RWPE2 (cell line): Measurements from ENCODE around the gene INO80.

Source experiments
- ATAC-seq: fragments of 200-7000 bp; cut with Tn5 transposase; 3 replicates; pipeline ENCODE4 v1.9.1; 2021; ENCODE audit warnings: low read depth
- DNase-seq: peaks from one replicate; pipeline ENCODE4 v3.0.0-alpha.2; 2020; ENCODE audit warnings: low spot score
- H3K27ac ChIP-seq: fragments of 450-650 bp; 2 replicates; pipeline ENCODE4 v1.5.1; 2017; ENCODE audit warnings: mild to moderate bottlenecking; ENCODE audit not compliant: poor library complexity, severe bottlenecking
- H3K27me3 ChIP-seq: fragments of 250-450 bp; sonication (Bioruptor Pico); 2 replicates; pipeline ENCODE4 v1.5.1; 2021; ENCODE audit warnings: mild to moderate bottlenecking, moderate library complexity; ENCODE audit not compliant: insufficient read depth, poor library complexity, severe bottlenecking
- H3K36me3 ChIP-seq: fragments of 250-450 bp; sonication (Bioruptor Pico); 2 replicates; pipeline ENCODE4 v1.5.1; 2020; ENCODE audit warnings: low read depth, mild to moderate bottlenecking, moderate library complexity
- H3K4me1 ChIP-seq: fragments of 250-450 bp; sonication (Bioruptor Pico); 2 replicates; pipeline ENCODE4 v1.5.1; 2021; ENCODE audit warnings: mild to moderate bottlenecking, moderate library complexity; ENCODE audit not compliant: insufficient read depth, poor library complexity, severe bottlenecking
- H3K4me3 ChIP-seq: fragments of 250-450 bp; sonication (Bioruptor Pico); 2 replicates; pipeline ENCODE4 v1.5.1; 2021; ENCODE audit warnings: mild to moderate bottlenecking, moderate library complexity; ENCODE audit not compliant: severe bottlenecking
- H3K9me3 ChIP-seq: fragments of 250-450 bp; sonication (Bioruptor Pico); 2 replicates; pipeline ENCODE4 v1.5.1; 2021; ENCODE audit warnings: mild to moderate bottlenecking, moderate library complexity; ENCODE audit not compliant: severe bottlenecking
- TF ChIP-seq, protein P1 (sequence below): fragments of 450-650 bp; IDR thresholded peaks from one replicate; pipeline ENCODE4 v1.5.1; 2017; ENCODE audit warnings: mild to moderate bottlenecking, moderate library complexity; ENCODE audit not compliant: poor library complexity, severe bottlenecking

The INO80 gene

GRCh38 chr15:40958146-40958545 lies 157.9 kb downstream of the INO80 start:
- Histone ChIP-seq H3K4me3 (no peak overlapping the region), H3K27me3 (no peaks in the 10 kb centered on the region), H3K36me3 (peaks cover 33% of the 10 kb centered on the region), H3K27ac (no peak overlapping the region), H3K9me3 (no peaks in the 10 kb centered on the region), H3K4me1 (peaks cover 9% of the 10 kb centered on the region)
- DNase-seq (no peak), ATAC-seq (peak; percentile 10; the same call in 2 of the 3 replicates)
- TF ChIP-seq, protein P1, sequence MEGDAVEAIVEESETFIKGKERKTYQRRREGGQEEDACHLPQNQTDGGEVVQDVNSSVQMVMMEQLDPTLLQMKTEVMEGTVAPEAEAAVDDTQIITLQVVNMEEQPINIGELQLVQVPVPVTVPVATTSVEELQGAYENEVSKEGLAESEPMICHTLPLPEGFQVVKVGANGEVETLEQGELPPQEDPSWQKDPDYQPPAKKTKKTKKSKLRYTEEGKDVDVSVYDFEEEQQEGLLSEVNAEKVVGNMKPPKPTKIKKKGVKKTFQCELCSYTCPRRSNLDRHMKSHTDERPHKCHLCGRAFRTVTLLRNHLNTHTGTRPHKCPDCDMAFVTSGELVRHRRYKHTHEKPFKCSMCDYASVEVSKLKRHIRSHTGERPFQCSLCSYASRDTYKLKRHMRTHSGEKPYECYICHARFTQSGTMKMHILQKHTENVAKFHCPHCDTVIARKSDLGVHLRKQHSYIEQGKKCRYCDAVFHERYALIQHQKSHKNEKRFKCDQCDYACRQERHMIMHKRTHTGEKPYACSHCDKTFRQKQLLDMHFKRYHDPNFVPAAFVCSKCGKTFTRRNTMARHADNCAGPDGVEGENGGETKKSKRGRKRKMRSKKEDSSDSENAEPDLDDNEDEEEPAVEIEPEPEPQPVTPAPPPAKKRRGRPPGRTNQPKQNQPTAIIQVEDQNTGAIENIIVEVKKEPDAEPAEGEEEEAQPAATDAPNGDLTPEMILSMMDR = no peak

- Histone ChIP-seq H3K9me3 (no peaks in the 10 kb centered on the region), H3K27me3 (no peaks in the 10 kb centered on the region), H3K27ac (no peak overlapping the region), H3K36me3 (peaks cover 33% of the 10 kb centered on the region), H3K4me1 (peaks cover 9% of the 10 kb centered on the region), H3K4me3 (no peak overlapping the region)
- DNase-seq (no peak), ATAC-seq (no peak)
- TF ChIP-seq, protein P1 = no peak
These were observed 158.5 kb downstream of the INO80 start for GRCh38 chr15:40957581-40958051.

GRCh38 chr15:40957041-40957555 lies 159.0 kb downstream of the INO80 start:
- no peaks in the 10 kb centered on the region for H3K9me3 ChIP-seq
- peaks cover 12% of the 10 kb centered on the region for H3K4me1 ChIP-seq
- no peaks in the 10 kb centered on the region for H3K27me3 ChIP-seq
- H3K36me3 ChIP-seq = peaks cover 33% of the 10 kb centered on the region
- TF ChIP-seq, protein P1 = no peak
- no peak overlapping the region for H3K27ac ChIP-seq
- no peak for ATAC-seq
- no peak overlapping the region for H3K4me3 ChIP-seq
- DNase-seq = no peak

- peaks cover 16% of the 10 kb centered on the region for H3K4me1 ChIP-seq
- ATAC-seq = no peak
These were observed 159.5 kb downstream of the INO80 start for GRCh38 chr15:40956541-40956982.

More at GRCh38 chr15:40956541-40956982, 159.5 kb downstream of the INO80 start:
- DNase-seq = no peak
- TF ChIP-seq, protein P1 = no peak
- peaks cover 33% of the 10 kb centered on the region for H3K36me3 ChIP-seq
- no peak overlapping the region for H3K4me3 ChIP-seq
- no peaks in the 10 kb centered on the region for H3K27me3 ChIP-seq
- H3K9me3 ChIP-seq = no peaks in the 10 kb centered on the region
- H3K27ac ChIP-seq = no peak overlapping the region
